HEK293 (cell line): ENCODE results near the gene FAHD2A.

Experiments
- CTCF ChIA-PET: fragments of 350-600 bp; formaldehyde crosslinking; extraction: SDS; loops from one replicate; lab custom pipeline; 2021; ENCODE audit warnings: antibody characterized with exemption; lab: Yijun Ruan, JAX
- POLR2A ChIA-PET: fragments of 300-600 bp; formaldehyde crosslinking; extraction: SDS; loops from one replicate; lab custom pipeline; 2020; ENCODE audit warnings: antibody characterized with exemption, inconsistent platforms; lab: Yijun Ruan, JAX
- H3K27ac ChIP-seq: fragments of 200-500 bp; sonication (Bioruptor generic); 2 replicates; pipeline ENCODE4 v1.5.1; 2014; ENCODE audit warnings: low read depth, low read length, control low read depth, inconsistent platforms; ENCODE audit errors: extremely low read depth
- H3K36me3 ChIP-seq, 2 experiments: fragments of 200-500 bp in 1 of 2; sonication (Bioruptor generic) in 1 of 2; 1 replicate in 1 of 2; 2 replicates in 1 of 2; pipeline ENCODE4 v1.5.1; 2014 to 2017; ENCODE audit warnings: inconsistent platforms in 2 of 2, low read length in 2 of 2; ENCODE audit not compliant: control insufficient read depth in 2 of 2, insufficient read depth in 1 of 2
- H3K4me1 ChIP-seq: fragments of 200-500 bp; sonication (Bioruptor generic); 2 replicates; pipeline ENCODE4 v1.5.1; 2014; ENCODE audit warnings: mild to moderate bottlenecking, low read length, inconsistent platforms; ENCODE audit not compliant: control insufficient read depth, insufficient read depth
- H3K4me3 ChIP-seq: 2 replicates; pipeline ENCODE4 v1.5.1; 2011; ENCODE audit warnings: low read depth, mild to moderate bottlenecking, control low read depth, low read length, moderate library complexity
- H3K9me3 ChIP-seq: fragments of 200-500 bp; sonication (Bioruptor generic); 2 replicates; pipeline ENCODE4 v1.5.1; 2014; ENCODE audit warnings: low read depth, low read length, inconsistent platforms; ENCODE audit not compliant: control insufficient read depth, insufficient read depth
- EGR2 ChIP-seq: fragments of 450-650 bp; formaldehyde crosslinking; IDR thresholded peaks from 2 replicates; pipeline ENCODE4 v1.5.1; 2016; ENCODE audit warnings: low read depth, missing biosample characterization, missing genetic modification characterization
- HIC1 ChIP-seq: fragments of 450-650 bp; formaldehyde crosslinking; IDR thresholded peaks from 2 replicates; pipeline ENCODE4 v1.5.1; 2016; ENCODE audit warnings: missing biosample characterization, missing genetic modification characterization
- KLF16 ChIP-seq: fragments of 450-650 bp; formaldehyde crosslinking; IDR thresholded peaks from 2 replicates; pipeline ENCODE4 v1.5.1; 2017; ENCODE audit warnings: missing biosample characterization, missing genetic modification characterization
- KLF8 ChIP-seq: fragments of 450-650 bp; formaldehyde crosslinking; IDR thresholded peaks from 2 replicates; pipeline ENCODE4 v1.5.1; 2016; ENCODE audit warnings: missing biosample characterization, missing genetic modification characterization
- SCRT1 ChIP-seq: fragments of 450-650 bp; formaldehyde crosslinking; IDR thresholded peaks from 2 replicates; pipeline ENCODE4 v1.5.1; 2016; ENCODE audit warnings: missing biosample characterization, missing genetic modification characterization, borderline replicate concordance
- SP2 ChIP-seq: fragments of 450-650 bp; formaldehyde crosslinking; IDR thresholded peaks from 2 replicates; pipeline ENCODE4 v1.5.1; 2016; ENCODE audit warnings: missing biosample characterization, missing genetic modification characterization
- ZBTB49 ChIP-seq: fragments of 450-650 bp; formaldehyde crosslinking; IDR thresholded peaks from 2 replicates; pipeline ENCODE4 v1.5.1; 2016; ENCODE audit warnings: missing biosample characterization, missing genetic modification characterization, low read depth
- ZBTB8A ChIP-seq: fragments of 450-650 bp; formaldehyde crosslinking; IDR thresholded peaks from 2 replicates; pipeline ENCODE4 v1.5.1; 2016; ENCODE audit warnings: missing biosample characterization, missing genetic modification characterization
- ZFP69B ChIP-seq: fragments of 450-650 bp; formaldehyde crosslinking; IDR thresholded peaks from 2 replicates; pipeline ENCODE4 v1.5.1; 2016; ENCODE audit warnings: missing biosample characterization, missing genetic modification characterization
- ZNF10 ChIP-seq: fragments of 450-650 bp; formaldehyde crosslinking; IDR thresholded peaks from 2 replicates; pipeline ENCODE4 v1.5.1; 2017; ENCODE audit warnings: missing biosample characterization, missing genetic modification characterization
- ZNF155 ChIP-seq: fragments of 450-650 bp; formaldehyde crosslinking; IDR thresholded peaks from 2 replicates; pipeline ENCODE4 v1.5.1; 2016; ENCODE audit warnings: missing biosample characterization, missing genetic modification characterization
- ZNF169 ChIP-seq: fragments of 450-650 bp; formaldehyde crosslinking; IDR thresholded peaks from 2 replicates; pipeline ENCODE4 v1.5.1; 2016; ENCODE audit warnings: missing biosample characterization, missing genetic modification characterization
- ZNF202 ChIP-seq: fragments of 450-650 bp; formaldehyde crosslinking; IDR thresholded peaks from 2 replicates; pipeline ENCODE4 v1.5.1; 2016; ENCODE audit warnings: missing biosample characterization, missing genetic modification characterization, borderline replicate concordance
- ZNF24 ChIP-seq: fragments of 450-650 bp; formaldehyde crosslinking; IDR thresholded peaks from 2 replicates; pipeline ENCODE4 v1.5.1; 2016; ENCODE audit warnings: missing biosample characterization, missing genetic modification characterization
- ZNF335 ChIP-seq: fragments of 450-650 bp; formaldehyde crosslinking; conservative IDR thresholded peaks from 2 replicates; pipeline ENCODE4 v1.5.1; 2016; ENCODE audit warnings: missing biosample characterization, missing genetic modification characterization
- ZNF529 ChIP-seq: fragments of 450-650 bp; formaldehyde crosslinking; IDR thresholded peaks from 2 replicates; pipeline ENCODE4 v1.5.1; 2017; ENCODE audit warnings: missing genetic modification characterization, missing biosample characterization; ENCODE audit not compliant: insufficient replicate concordance
- ZNF560 ChIP-seq: fragments of 450-650 bp; formaldehyde crosslinking; IDR thresholded peaks from 2 replicates; pipeline ENCODE4 v1.5.1; 2017; ENCODE audit warnings: missing biosample characterization, missing genetic modification characterization, borderline replicate concordance
- ZNF571 ChIP-seq: fragments of 450-650 bp; formaldehyde crosslinking; IDR thresholded peaks from 2 replicates; pipeline ENCODE4 v1.5.0; 2017; ENCODE audit warnings: missing biosample characterization, missing genetic modification characterization
- ZNF600 ChIP-seq: fragments of 450-650 bp; formaldehyde crosslinking; IDR thresholded peaks from 2 replicates; pipeline ENCODE4 v1.5.1; 2016; ENCODE audit warnings: missing biosample characterization, missing genetic modification characterization
- ZNF645 ChIP-seq: fragments of 450-650 bp; formaldehyde crosslinking; IDR thresholded peaks from 2 replicates; pipeline ENCODE4; 2016; ENCODE audit warnings: missing biosample characterization, missing genetic modification characterization
- ZNF677 ChIP-seq: fragments of 450-650 bp; IDR thresholded peaks from 2 replicates; pipeline ENCODE4 v1.5.0; 2018; ENCODE audit warnings: missing biosample characterization, mild to moderate bottlenecking, missing genetic modification characterization, moderate library complexity
- ZNF777 ChIP-seq: fragments of 450-650 bp; formaldehyde crosslinking; IDR thresholded peaks from 2 replicates; pipeline ENCODE4 v1.5.1; 2017; ENCODE audit warnings: missing biosample characterization, missing genetic modification characterization, borderline replicate concordance
- ZNF785 ChIP-seq: fragments of 450-650 bp; formaldehyde crosslinking; IDR thresholded peaks from 2 replicates; pipeline ENCODE4 v1.5.1; 2016; ENCODE audit warnings: missing biosample characterization, missing genetic modification characterization
- ZSCAN18 ChIP-seq: fragments of 450-650 bp; formaldehyde crosslinking; IDR thresholded peaks from 2 replicates; pipeline ENCODE4 v1.5.1; 2016; ENCODE audit warnings: missing biosample characterization, missing genetic modification characterization
- ZSCAN23 ChIP-seq: fragments of 450-650 bp; formaldehyde crosslinking; IDR thresholded peaks from 2 replicates; pipeline ENCODE4 v1.5.1; 2016; ENCODE audit warnings: missing biosample characterization, missing genetic modification characterization
- ZSCAN5A ChIP-seq: fragments of 450-650 bp; formaldehyde crosslinking; IDR thresholded peaks from 2 replicates; pipeline ENCODE4 v1.5.1; 2016; ENCODE audit warnings: missing biosample characterization, missing genetic modification characterization

FAHD2A gene

GRCh38 chr2:95392730-95393455 is 9.6 kb upstream of the FAHD2A start (continued):
- no peak for TF ChIP-seq ZSCAN5A

GRCh38 chr2:95393901-95394300 is 8.6 kb upstream of the FAHD2A start:
- no peak overlapping the region for H3K4me3 ChIP-seq
- ChIA-PET POLR2A (interaction anchor here (1.8 kb wide), 1 partner anchor 9 kb away, joined by 6 read pairs; no protein-coding TSS in a partner anchor), CTCF (no interaction called here)
- no peaks in the 10 kb centered on the region for H3K4me1 ChIP-seq
- H3K36me3 ChIP-seq: no peaks in the 10 kb centered on the region
- H3K27ac ChIP-seq: no peak overlapping the region
- TF ChIP-seq ZNF155 (tag by site-specific recombination) (no peak), ZNF169 (tag by site-specific recombination) (no peak), ZNF785 (no peak), ZBTB8A (tag by site-specific recombination) (no peak), ZNF560 (tag by site-specific recombination) (no peak), ZFP69B (no peak), ZNF645 (tag by site-specific recombination) (no peak), KLF16 (tag by site-specific recombination) (no peak), EGR2 (tag by site-specific recombination) (no peak), ZNF529 (tag by site-specific recombination) (no peak), SCRT1 (no peak), KLF8 (tag by site-specific recombination) (no peak), ZSCAN18 (tag by site-specific recombination) (no peak), ZNF10 (tag by site-specific recombination) (no peak), ZNF571 (tag by site-specific recombination) (no peak), SP2 (no peak)
- no peaks in the 10 kb centered on the region for H3K9me3 ChIP-seq

DNA sequence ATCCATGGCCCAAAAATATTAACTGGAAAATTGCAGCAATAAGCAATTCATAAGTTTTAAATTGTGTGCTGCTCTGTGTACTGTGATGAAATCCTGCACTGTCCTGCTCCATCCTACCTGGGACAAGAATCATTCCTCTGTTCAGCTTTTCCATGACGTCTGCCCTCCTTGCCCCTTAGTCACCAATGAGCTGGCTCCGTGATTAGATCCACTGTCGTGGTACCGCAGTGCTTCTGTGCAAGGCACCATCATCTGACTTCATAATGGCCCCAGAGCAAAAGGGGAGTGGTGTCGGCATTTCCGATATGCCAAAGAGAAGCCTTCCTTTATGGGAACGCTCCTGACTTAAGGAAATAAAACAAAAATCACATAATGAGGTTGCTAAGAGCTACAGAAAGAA is 3.4 kb upstream of the FAHD2A start:
- no peak overlapping the region for H3K4me3 ChIP-seq
- 0 out of 2 replicates have a peak, but pooled peaks cover 2% of the 10 kb centered on the region for H3K4me1 ChIP-seq
- H3K9me3 ChIP-seq: no peaks in the 10 kb centered on the region
- no peak overlapping the region for H3K27ac ChIP-seq
- ChIA-PET POLR2A (interaction anchor here (0.8 kb wide), 1 partner anchor 65 kb away, joined by 3 read pairs; no protein-coding TSS in a partner anchor), CTCF (no interaction called here)
- H3K36me3 ChIP-seq: no peaks in the 10 kb centered on the region
- TF ChIP-seq ZNF335: no peak
- no peak for TF ChIP-seq ZNF777
- no peak for TF ChIP-seq ZNF677
- no peak for TF ChIP-seq ZSCAN23 (tag by site-specific recombination)
- TF ChIP-seq ZBTB49: no peak
- no peak for TF ChIP-seq ZNF202 (tag by site-specific recombination)
- TF ChIP-seq ZNF24 (tag by site-specific recombination): no peak
- no peak for TF ChIP-seq HIC1 (tag by site-specific recombination)
- TF ChIP-seq ZNF600 (tag by site-specific recombination): no peak
